Thyroid gland (tissue), 4 donors: ENCODE results near the gene MYB. TPM values are rescaled to one million over a fixed set of nuclear protein-coding genes. Genes with fewer than 3 reads are reported as not detected.

Experiments used
- DNase-seq, 2 donors: peaks; one replicate each; pipeline ENCODE4 v3.0.0-alpha.2; 2019
- H3K27ac ChIP-seq, 3 donors: fragments of 200-600 bp; sonication (generic); 1 replicate in 2 of 3; 2 replicates in 1 of 3; pipeline ENCODE4 v1.5.1; 2016 to 2019; ENCODE audit warnings: mild to moderate bottlenecking in 1 of 3, moderate library complexity in 1 of 3
- H3K27me3 ChIP-seq: fragments of 200-600 bp; sonication (generic); one replicate; pipeline ENCODE4 v1.5.1; 2019
- H3K36me3 ChIP-seq, 2 donors: fragments of 200-600 bp; sonication (generic); one replicate each; pipeline ENCODE4 v1.5.1; 2016 to 2019
- H3K4me1 ChIP-seq, 2 donors: fragments of 200-600 bp; sonication (generic); one replicate each; pipeline ENCODE4 v1.5.1; 2017 to 2019
- H3K4me3 ChIP-seq, 3 donors: fragments of 200-600 bp; sonication (generic); replicated peaks in 1 of 3; 1 replicate in 2 of 3; 2 replicates in 1 of 3; pipeline ENCODE4 v1.5.1; 2016; ENCODE audit warnings: mild to moderate bottlenecking in 1 of 3
- H3K9me3 ChIP-seq: fragments of 200-600 bp; sonication (generic); one replicate; pipeline ENCODE4 v1.5.1; 2017
- POLR2A ChIP-seq, 2 donors: fragments of 450-650 bp; IDR thresholded peaks; one replicate each; pipeline ENCODE4 v1.6.1; 2017; ENCODE audit warnings: antibody characterized with exemption in 2 of 2, mild to moderate bottlenecking in 2 of 2, moderate library complexity in 1 of 2
- WGBS, 2 donors: methylation state at CpG; one replicate each; pipeline ENCODE4 v1.1.5; 2017; 5-methylcytosine and 5-hydroxymethylcytosine counted together
- intact Hi-C: fragments of 100-400 bp; cut with DNase I; formaldehyde crosslinking; loops from one replicate; pipeline ENCODE4 v1.15.1; 2023
- total RNA-seq, 4 donors: library from RNA; depleted of rRNA; stranded (reverse); fragments of >200 nt; gene quantifications; one replicate each; pipeline ENCODE4 v1.2.3, GENCODE V29; 2016
- TF ChIP-seq, protein P1 (sequence below), 6 experiments: fragments of 200-600 bp in 3 of 6; fragments of 450-650 bp in 3 of 6; sonication (generic) in 3 of 6; IDR thresholded peaks; one replicate each; pipeline ENCODE4 v1.5.1; 2016 to 2019; ENCODE audit warnings: antibody characterized with exemption in 6 of 6, mild to moderate bottlenecking in 2 of 6, inconsistent platforms in 1 of 6, moderate library complexity in 1 of 6

MYB gene
- total RNA-seq, 4 donors from 2014 or later: 0.75 TPM; not detected in 3

DNA sequence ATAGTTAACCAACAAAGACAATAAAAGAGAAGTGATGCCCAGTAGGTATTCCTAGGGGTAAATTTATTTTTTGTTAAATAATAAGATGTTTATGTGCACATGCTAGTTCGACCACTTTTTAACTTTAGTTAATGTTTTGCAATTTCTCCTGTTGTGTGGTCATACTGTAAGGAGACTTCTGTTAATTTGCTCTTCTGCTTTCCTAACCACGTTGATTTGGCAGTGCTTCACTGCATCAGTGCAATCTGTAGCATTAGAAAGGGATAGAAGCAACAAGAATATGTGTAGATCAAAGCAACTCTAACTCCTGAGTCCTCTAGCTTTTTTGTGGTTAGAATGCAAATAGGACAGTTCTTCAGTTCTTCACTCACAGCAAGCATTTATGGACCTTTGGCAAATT, 13.9 kb downstream of the MYB start:
- intact Hi-C loops: no loop called here
- Histone ChIP-seq H3K9me3 (no peaks in the 10 kb centered on the region), H3K27ac (no peak overlapping the region), H3K27me3 (no peaks in the 10 kb centered on the region), H3K36me3 (no peaks in the 10 kb centered on the region), H3K4me1 (no peaks in the 10 kb centered on the region), H3K4me3 (no peak overlapping the region)
- TF ChIP-seq POLR2A (IDR thresholded peaks at IDR 0.05): no peak
- TF ChIP-seq, protein P1, sequence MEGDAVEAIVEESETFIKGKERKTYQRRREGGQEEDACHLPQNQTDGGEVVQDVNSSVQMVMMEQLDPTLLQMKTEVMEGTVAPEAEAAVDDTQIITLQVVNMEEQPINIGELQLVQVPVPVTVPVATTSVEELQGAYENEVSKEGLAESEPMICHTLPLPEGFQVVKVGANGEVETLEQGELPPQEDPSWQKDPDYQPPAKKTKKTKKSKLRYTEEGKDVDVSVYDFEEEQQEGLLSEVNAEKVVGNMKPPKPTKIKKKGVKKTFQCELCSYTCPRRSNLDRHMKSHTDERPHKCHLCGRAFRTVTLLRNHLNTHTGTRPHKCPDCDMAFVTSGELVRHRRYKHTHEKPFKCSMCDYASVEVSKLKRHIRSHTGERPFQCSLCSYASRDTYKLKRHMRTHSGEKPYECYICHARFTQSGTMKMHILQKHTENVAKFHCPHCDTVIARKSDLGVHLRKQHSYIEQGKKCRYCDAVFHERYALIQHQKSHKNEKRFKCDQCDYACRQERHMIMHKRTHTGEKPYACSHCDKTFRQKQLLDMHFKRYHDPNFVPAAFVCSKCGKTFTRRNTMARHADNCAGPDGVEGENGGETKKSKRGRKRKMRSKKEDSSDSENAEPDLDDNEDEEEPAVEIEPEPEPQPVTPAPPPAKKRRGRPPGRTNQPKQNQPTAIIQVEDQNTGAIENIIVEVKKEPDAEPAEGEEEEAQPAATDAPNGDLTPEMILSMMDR (IDR thresholded peaks at IDR 0.05): no peak
- WGBS, 2 donors: 77 to 78% methylated on average over 2 of the region's 2 CpGs
- no peak for DNase-seq

DNA sequence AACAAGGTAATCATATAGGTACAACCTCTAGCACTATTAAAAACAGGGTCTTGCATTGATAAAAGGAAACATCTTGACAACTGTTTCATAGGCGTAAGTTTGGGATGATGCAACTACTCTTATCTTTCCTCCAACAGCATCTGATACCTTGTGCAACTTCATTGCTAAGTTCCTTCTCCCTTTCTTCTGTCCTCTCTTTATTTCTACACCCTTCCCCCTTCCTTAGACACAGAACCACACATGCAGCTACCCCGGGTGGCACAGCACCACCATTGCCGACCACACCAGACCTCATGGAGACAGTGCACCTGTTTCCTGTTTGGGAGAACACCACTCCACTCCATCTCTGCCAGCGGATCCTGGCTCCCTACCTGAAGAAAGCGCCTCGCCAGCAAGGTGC, 14.4 kb downstream of the MYB start:
- Histone ChIP-seq H3K4me3 (no peak overlapping the region), H3K36me3 (no peaks in the 10 kb centered on the region), H3K9me3 (no peaks in the 10 kb centered on the region), H3K4me1 (no peaks in the 10 kb centered on the region), H3K27ac (no peak overlapping the region), H3K27me3 (no peaks in the 10 kb centered on the region)
- no peak for DNase-seq
- 84 to 91% methylated on average over 6 of the region's 6 CpGs for WGBS, 2 donors
- intact Hi-C loops: no loop called here
- TF ChIP-seq POLR2A (IDR thresholded peaks at IDR 0.05): no peak
- TF ChIP-seq, protein P1 (IDR thresholded peaks at IDR 0.05): no peak

DNA sequence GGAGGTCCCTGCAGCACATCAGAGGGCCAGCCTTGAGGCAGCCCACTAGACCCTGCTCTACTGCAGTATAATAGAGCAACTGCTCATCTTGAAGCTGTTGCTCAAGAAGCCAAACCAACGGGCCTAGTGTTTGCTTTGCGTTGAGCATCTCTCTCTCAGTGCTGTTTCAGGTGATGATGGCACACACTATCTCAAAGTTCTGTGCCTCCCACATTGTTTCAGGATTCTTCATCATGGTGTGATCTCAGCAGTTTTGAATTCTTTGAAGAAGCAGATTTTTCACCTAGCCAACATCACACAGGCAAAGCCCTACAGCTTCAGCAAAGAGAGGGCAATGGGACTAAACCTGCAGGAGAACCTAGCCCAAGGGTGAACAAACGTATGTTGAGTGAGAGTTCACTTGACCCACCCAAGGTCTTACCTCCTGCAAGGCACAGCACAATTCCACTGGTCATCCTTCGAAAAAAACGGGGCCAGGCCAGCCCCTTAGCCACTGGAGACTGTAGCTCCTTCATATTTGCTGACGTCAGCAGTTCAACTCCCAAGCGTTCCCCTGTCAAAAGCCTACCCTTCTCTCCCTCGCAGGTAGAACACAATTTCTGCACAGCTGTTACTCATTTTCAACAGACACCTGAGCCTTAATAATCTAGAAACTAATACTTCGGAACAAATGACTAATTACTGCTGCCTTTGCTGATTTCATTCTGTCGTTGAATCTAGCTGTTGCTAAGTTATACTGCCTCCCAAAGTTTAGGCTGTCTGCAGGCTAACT, 15.8 kb downstream of the MYB start:
- WGBS, 2 donors: 81 to 83% methylated on average over 10 of the region's 10 CpGs
- DNase-seq: no peak
- no peaks in the 10 kb centered on the region for H3K4me1 ChIP-seq

DNA sequence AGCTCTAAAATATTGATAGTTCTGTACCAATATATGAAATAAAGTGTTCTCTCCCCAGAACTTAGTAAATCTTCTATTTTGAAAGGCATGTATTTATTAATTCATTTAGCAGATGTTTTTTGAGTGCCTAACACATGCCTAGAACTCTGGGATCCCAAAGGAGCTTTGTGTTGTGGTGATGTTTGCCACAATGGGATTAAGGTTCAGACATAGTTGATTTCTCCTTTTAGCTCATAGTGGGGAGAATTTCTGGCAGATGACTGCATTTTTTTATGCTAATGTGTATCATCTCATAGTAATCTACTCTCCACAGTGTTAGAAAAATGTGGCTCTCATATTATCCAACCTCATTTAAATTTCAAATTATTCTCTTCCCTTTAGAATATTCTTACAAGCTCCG, 21.7 kb downstream of the MYB start:
- intact Hi-C loops: no loop called here
- WGBS, 2 donors: 93 to 94% methylated on average over 1 of the region's 1 CpG
- Histone ChIP-seq H3K9me3 (no peaks in the 10 kb centered on the region), H3K4me1 (no peaks in the 10 kb centered on the region), H3K27ac (no peak overlapping the region), H3K27me3 (no peaks in the 10 kb centered on the region), H3K36me3 (no peaks in the 10 kb centered on the region), H3K4me3 (no peak overlapping the region)
- TF ChIP-seq, protein P1 (IDR thresholded peaks at IDR 0.05): no peak
- TF ChIP-seq POLR2A (IDR thresholded peaks at IDR 0.05): no peak
- no peak for DNase-seq

More for the DNA sequence above, 15.8 kb downstream of the MYB start:
- TF ChIP-seq, protein P1 (IDR thresholded peaks at IDR 0.05): no peak
- TF ChIP-seq POLR2A (IDR thresholded peaks at IDR 0.05): no peak
- Histone ChIP-seq H3K4me3 (no peak overlapping the region), H3K27ac (no peak overlapping the region), H3K27me3 (no peaks in the 10 kb centered on the region), H3K36me3 (no peaks in the 10 kb centered on the region), H3K9me3 (no peaks in the 10 kb centered on the region)
- intact Hi-C loops: no loop called here

DNA sequence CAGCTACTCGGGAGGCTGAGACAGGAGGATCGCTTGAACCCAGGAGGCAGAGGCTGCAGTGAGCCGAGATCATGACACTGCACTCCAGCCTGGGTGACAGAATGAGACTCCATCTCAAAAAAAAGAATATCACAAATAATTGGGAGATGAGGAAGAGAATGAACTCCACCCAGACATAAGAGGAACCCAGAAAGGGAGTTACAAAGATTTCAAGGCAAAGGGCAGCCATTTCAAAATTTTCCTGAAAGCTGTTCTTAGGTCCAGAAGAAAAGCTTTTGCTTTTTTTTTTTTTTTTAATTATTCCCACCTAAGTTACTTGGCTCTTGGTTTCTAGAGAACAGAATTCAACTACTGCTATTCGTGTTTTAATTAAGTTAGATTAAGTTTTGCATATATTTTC, 23.8 kb downstream of the MYB start:
- Histone ChIP-seq H3K4me3 (no peak overlapping the region), H3K9me3 (no peaks in the 10 kb centered on the region), H3K27me3 (no peaks in the 10 kb centered on the region), H3K36me3 (no peaks in the 10 kb centered on the region), H3K27ac (no peak overlapping the region), H3K4me1 (no peaks in the 10 kb centered on the region)
- intact Hi-C loops: no loop called here
- 93 to 96% methylated on average over 4 of the region's 4 CpGs for WGBS, 2 donors
- TF ChIP-seq, protein P1 (IDR thresholded peaks at IDR 0.05): no peak
- DNase-seq: no peak
